ENCODE results near the gene YOD1. TPM values are rescaled to one million over a fixed set of nuclear protein-coding genes. Genes with fewer than 3 reads are reported as not detected.

YOD1 gene
- total and polyA plus RNA-seq, 2 of the 13 experiments (the other 11 are each of a cell fraction or from before 2014, with no cell fraction given), result 3.4 to 9.1 TPM

DNA sequence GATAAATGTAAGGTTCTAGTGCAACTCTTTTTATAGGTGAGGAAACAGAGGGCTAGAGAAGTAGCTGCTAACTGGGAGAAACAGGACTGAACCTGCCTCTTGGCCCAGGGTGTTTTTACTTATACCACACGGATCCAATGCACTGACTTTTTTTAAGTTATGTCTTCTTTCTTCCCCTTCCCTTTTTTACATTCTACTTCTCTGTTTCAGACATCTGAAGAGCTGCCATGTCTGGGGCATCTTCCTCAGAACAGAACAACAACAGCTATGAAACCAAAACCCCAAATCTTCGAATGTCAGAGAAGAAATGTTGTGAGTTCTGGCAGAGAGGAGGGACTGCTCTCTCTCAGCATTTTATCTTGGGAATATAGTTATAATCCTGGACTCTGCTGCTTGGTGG lies 3.5 kb upstream of the YOD1 start (continued):
- TF ChIP-seq, protein P1, sequence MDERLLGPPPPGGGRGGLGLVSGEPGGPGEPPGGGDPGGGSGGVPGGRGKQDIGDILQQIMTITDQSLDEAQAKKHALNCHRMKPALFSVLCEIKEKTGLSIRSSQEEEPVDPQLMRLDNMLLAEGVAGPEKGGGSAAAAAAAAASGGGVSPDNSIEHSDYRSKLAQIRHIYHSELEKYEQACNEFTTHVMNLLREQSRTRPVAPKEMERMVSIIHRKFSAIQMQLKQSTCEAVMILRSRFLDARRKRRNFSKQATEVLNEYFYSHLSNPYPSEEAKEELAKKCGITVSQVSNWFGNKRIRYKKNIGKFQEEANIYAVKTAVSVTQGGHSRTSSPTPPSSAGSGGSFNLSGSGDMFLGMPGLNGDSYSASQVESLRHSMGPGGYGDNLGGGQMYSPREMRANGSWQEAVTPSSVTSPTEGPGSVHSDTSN (CRISPR knock-in tag; IDR thresholded peaks at IDR 0.05), result no peak

GRCh38 chr1:207052911-207053769 lies 2.1 kb upstream of the YOD1 start, which contains the start of gene PFKFB2:
Gene PFKFB2 (plus strand): TSS chr1:207053275. CDS start chr1:207054718, 1,443 bp downstream.
- peak; percentile 89 for ATAC-seq
- Histone ChIP-seq H3K4me1 (ENCODE audit: insufficient read depth, low read length) (peaks cover 30% of the 10 kb centered on the region), H3K27me3 (ENCODE audit: control insufficient read depth in 1 of 2, insufficient read depth in 2 of 2, low read length in 2 of 2) (no peaks in the 10 kb centered on the region; a peak in 1 of 5 replicates), H2AFZ (ENCODE audit: low read length) (peak within 1 kb of the TSS; percentile 92), H3K4me3 (replicated peaks in 1 of 3; ENCODE audit: insufficient read depth in 1 of 3, low read depth in 2 of 3, low read length in 3 of 3) (peak within 1 kb of the TSS; percentile 95 to 98 (median 96)), H3K36me3 (replicated peaks in 1 of 2; ENCODE audit: control insufficient read depth in 1 of 2, insufficient read depth in 2 of 2, low read length in 2 of 2) (peaks cover 0 to 10% of the 10 kb centered on the region in 2 experiments; a peak in 1 of 5 replicates), H3K4me2 (ENCODE audit: low read depth, low read length) (peak within 1 kb of the TSS; percentile 98), H3K9me3 (ENCODE audit: low read length) (no peaks in the 10 kb centered on the region), H3K27ac (ENCODE audit: extremely low read length, insufficient read depth, low read length) (peak within 1 kb of the TSS; percentile 90), H4K20me1 (ENCODE audit: insufficient read depth, low read length) (no peaks in the 10 kb centered on the region; the same call in 1 of the 2 replicates), H3K9ac (ENCODE audit: insufficient read depth, low read depth, low read length) (peak within 1 kb of the TSS; percentile 94), H3K79me2 (ENCODE audit: insufficient read depth, low read length) (peaks cover 25% of the 10 kb centered on the region)
- in situ Hi-C loops (cut with HindIII; ENCODE audit: extremely low pct_ligation_motif_present, low pct_unique_long_range_greater_than_20kb) (no loop called here), intact Hi-C loops (cut with micrococcal nuclease; ENCODE audit: unreplicated experiment) (loop anchor here (1.0 kb wide), 1 partner anchor 446 kb away; no protein-coding TSS in a partner anchor)
- FAIRE-seq, result peak; percentile 89
- peak; percentile 99 for DNase-seq (ENCODE audit: low spot score)
- 3% methylated on average over 19 of the region's 56 CpGs for WGBS (ENCODE audit: low lambda C conversion rate)
- TSS peak; percentile 70 for BruUV-seq (replicated peaks)
- ChIA-PET POLR2A (interaction anchor here (0.8 to 2.4 kb wide), 16 partner anchors 10 to 300 kb away, joined by 3 to 25 read pairs (median 6); partner anchors contain the start of genes C1orf116, C4BPA, C4BPB and CD55), CTCF (ENCODE audit: low intra/inter-chr PET ratio, low total read pairs) (no interaction called here)
- TF ChIP-seq EP300 (IDR thresholded peaks at IDR 0.05; ENCODE audit: low read depth in 2 of 2, low read length in 2 of 2) (no peak; a peak in 1 of 4 replicates), EP300 (CRISPR knock-in tag; IDR thresholded peaks at IDR 0.05; ENCODE audit: borderline replicate concordance) (no peak), ZBTB37 (CRISPR knock-in tag; IDR thresholded peaks at IDR 0.05) (no peak), ZNF34 (CRISPR knock-in tag; IDR thresholded peaks at IDR 0.05; ENCODE audit: borderline replicate concordance) (no peak), ZFP36 (IDR thresholded peaks at IDR 0.05; ENCODE audit: borderline replicate concordance, low read depth, low read length, partially characterized antibody) (no peak), ZNF569 (CRISPR knock-in tag; IDR thresholded peaks at IDR 0.05; ENCODE audit: borderline replicate concordance) (no peak), XRCC5 (optimal IDR thresholded peaks at IDR 0.05; ENCODE audit: low read length) (peak; percentile 84), ZSCAN9 (CRISPR knock-in tag; IDR thresholded peaks at IDR 0.05; ENCODE audit: borderline replicate concordance) (no peak), SP4 (CRISPR knock-in tag; IDR thresholded peaks at IDR 0.05) (peak; percentile 92), FOXO1 (CRISPR knock-in tag; IDR thresholded peaks at IDR 0.05) (0 out of 2 replicates have a peak, but pooled peaks have one; percentile 31), ZNF282 (IDR thresholded peaks at IDR 0.05; ENCODE audit: partially characterized antibody) (no peak), ZNF737 (CRISPR knock-in tag; IDR thresholded peaks at IDR 0.05; ENCODE audit: borderline replicate concordance) (no peak), MBNL3 (CRISPR knock-in tag; conservative IDR thresholded peaks at IDR 0.05) (no peak), CENPX (CRISPR knock-in tag; IDR thresholded peaks at IDR 0.05) (no peak), ZNF574 (CRISPR knock-in tag; IDR thresholded peaks at IDR 0.05) (peak; percentile 42; the same call in 1 of the 2 replicates), NCOA1 (CRISPR knock-in tag; IDR thresholded peaks at IDR 0.05) (0 out of 2 replicates have a peak, but pooled peaks have one; percentile 29)
